OCI-LY3 (cell line): ENCODE measurements around the gene PI16.
"Not testable (repeated sequence)": the region's sequence is repeated elsewhere in the genome, so short reads cannot be mapped to it uniquely, and the experiment has no call there.

ENCODE experiments used
- H2AFZ ChIP-seq: fragments of 200-600, 300-600 bp; shearing (Covaris generic); 2 replicates; pipeline ENCODE4 v1.6.0; 2014; ENCODE audit warnings: antibody characterized with exemption, low read depth, low read length
- H3K27ac ChIP-seq: fragments of 200-600, 300-600 bp; sonication (generic); 2 replicates; pipeline ENCODE4 v1.5.1; 2014; ENCODE audit warnings: mild to moderate bottlenecking, low read length, moderate library complexity, mixed read lengths
- H3K27me3 ChIP-seq: fragments of 200-600, 300-600 bp; sonication (generic); 2 replicates; pipeline ENCODE4 v1.6.1; 2014; ENCODE audit warnings: low read depth, low read length, mixed read lengths
- H3K36me3 ChIP-seq: fragments of 200-600, 300-600 bp; sonication (generic); replicated peaks from 2 replicates; pipeline ENCODE3; 2014; ENCODE audit warnings: low read depth, low read length, mixed read lengths
- H3K4me1 ChIP-seq: fragments of 300-600, 200-600 bp; sonication (generic); 2 replicates; pipeline ENCODE4 v1.6.1; 2014; ENCODE audit warnings: low read length, mixed read lengths
- H3K4me2 ChIP-seq: fragments of 200-600, 300-600 bp; sonication (generic); 2 replicates; pipeline ENCODE4 v1.6.1; 2014; ENCODE audit warnings: low read length, mixed read lengths
- H3K4me3 ChIP-seq: fragments of 300-600, 200-600 bp; sonication (generic); 2 replicates; pipeline ENCODE4 v1.5.1; 2014; ENCODE audit warnings: antibody characterized with exemption, mild to moderate bottlenecking, low read length, moderate library complexity
- H3K79me2 ChIP-seq: fragments of 300-600, 200-600 bp; shearing (Covaris generic); 2 replicates; pipeline ENCODE4 v1.6.1; 2014; ENCODE audit warnings: mild to moderate bottlenecking, low read length, mixed read lengths
- H3K9ac ChIP-seq: fragments of 300-600, 200-600 bp; shearing (Covaris generic); 2 replicates; pipeline ENCODE4 v1.6.0; 2014; ENCODE audit warnings: mild to moderate bottlenecking, low read length, moderate library complexity
- H3K9me3 ChIP-seq: fragments of 200-600, 300-600 bp; shearing (Covaris generic); 2 replicates; pipeline ENCODE4 v1.6.1; 2014; ENCODE audit warnings: low read length, mixed read lengths; ENCODE audit not compliant: insufficient read depth
- H4K20me1 ChIP-seq: fragments of 200-600, 300-600 bp; sonication (generic); 2 replicates; pipeline ENCODE4 v1.6.1; 2016; ENCODE audit warnings: low read length, mixed read lengths; ENCODE audit not compliant: insufficient read depth
- EZH2phosphoT487 ChIP-seq: fragments of 200-600 bp; shearing (Covaris generic); IDR thresholded peaks from 2 replicates; pipeline ENCODE4 v1.6.1; 2018; ENCODE audit warnings: antibody characterized with exemption, mixed run types, low read depth
- TF ChIP-seq, protein P1 (sequence below): fragments of 200-600, 300-600 bp; sonication (generic); IDR thresholded peaks from 2 replicates; pipeline ENCODE4 v1.5.1; 2014; ENCODE audit warnings: antibody characterized with exemption, low read length, low read depth

The PI16 gene

GRCh38 chr6:36934901-36935300, 19.6 kb upstream of the PI16 start:
- no peaks in the 10 kb centered on the region for H3K9me3 ChIP-seq
- no peak overlapping the region for H2AFZ ChIP-seq
- no peaks in the 10 kb centered on the region for H4K20me1 ChIP-seq
- 0 out of 2 replicates have a peak, but pooled peaks cover 4% of the 10 kb centered on the region for H3K27me3 ChIP-seq
- no peaks in the 10 kb centered on the region for H3K36me3 ChIP-seq
- H3K27ac ChIP-seq = no peak overlapping the region
- no peak overlapping the region for H3K9ac ChIP-seq
- no peaks in the 10 kb centered on the region for H3K4me1 ChIP-seq
- no peaks in the 10 kb centered on the region for H3K79me2 ChIP-seq
- H3K4me3 ChIP-seq = no peak overlapping the region
- TF ChIP-seq EZH2phosphoT487 = no peak
- TF ChIP-seq, protein P1, sequence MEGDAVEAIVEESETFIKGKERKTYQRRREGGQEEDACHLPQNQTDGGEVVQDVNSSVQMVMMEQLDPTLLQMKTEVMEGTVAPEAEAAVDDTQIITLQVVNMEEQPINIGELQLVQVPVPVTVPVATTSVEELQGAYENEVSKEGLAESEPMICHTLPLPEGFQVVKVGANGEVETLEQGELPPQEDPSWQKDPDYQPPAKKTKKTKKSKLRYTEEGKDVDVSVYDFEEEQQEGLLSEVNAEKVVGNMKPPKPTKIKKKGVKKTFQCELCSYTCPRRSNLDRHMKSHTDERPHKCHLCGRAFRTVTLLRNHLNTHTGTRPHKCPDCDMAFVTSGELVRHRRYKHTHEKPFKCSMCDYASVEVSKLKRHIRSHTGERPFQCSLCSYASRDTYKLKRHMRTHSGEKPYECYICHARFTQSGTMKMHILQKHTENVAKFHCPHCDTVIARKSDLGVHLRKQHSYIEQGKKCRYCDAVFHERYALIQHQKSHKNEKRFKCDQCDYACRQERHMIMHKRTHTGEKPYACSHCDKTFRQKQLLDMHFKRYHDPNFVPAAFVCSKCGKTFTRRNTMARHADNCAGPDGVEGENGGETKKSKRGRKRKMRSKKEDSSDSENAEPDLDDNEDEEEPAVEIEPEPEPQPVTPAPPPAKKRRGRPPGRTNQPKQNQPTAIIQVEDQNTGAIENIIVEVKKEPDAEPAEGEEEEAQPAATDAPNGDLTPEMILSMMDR = no peak
- no peak overlapping the region for H3K4me2 ChIP-seq

GRCh38 chr6:36936824-36937223, 17.7 kb upstream of the PI16 start:
- Histone ChIP-seq H3K27ac (no peak overlapping the region), H4K20me1 (no peaks in the 10 kb centered on the region), H3K79me2 (no peaks in the 10 kb centered on the region), H3K36me3 (no peaks in the 10 kb centered on the region), H3K4me3 (no peak overlapping the region), H3K9me3 (no peaks in the 10 kb centered on the region), H2AFZ (no peak overlapping the region), H3K4me2 (no peak overlapping the region), H3K27me3 (0 out of 2 replicates have a peak, but pooled peaks cover 4% of the 10 kb centered on the region), H3K9ac (no peak overlapping the region), H3K4me1 (no peaks in the 10 kb centered on the region)
- TF ChIP-seq EZH2phosphoT487 = no peak
- TF ChIP-seq, protein P1 = no peak

DNA sequence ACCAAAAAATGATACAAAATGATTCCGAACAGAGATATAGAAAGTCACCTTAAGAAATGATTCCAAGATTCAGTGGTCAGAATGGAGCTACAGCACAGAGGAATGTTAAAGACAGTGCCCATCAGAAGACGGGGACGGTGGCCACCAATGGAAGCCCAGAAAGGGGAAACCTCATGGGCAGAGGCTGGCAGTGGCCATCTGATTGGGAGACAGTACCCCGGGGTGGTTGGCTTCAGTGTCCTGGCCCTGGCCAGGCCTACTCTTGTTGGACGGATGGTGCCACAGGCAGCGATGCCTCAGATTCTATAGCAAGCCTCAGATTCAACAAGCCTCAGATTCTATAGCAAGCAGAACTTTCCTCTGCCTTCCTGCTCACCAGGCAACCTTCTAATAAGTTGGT, 16.6 kb upstream of the PI16 start:
- Histone ChIP-seq H3K4me2 (no peak overlapping the region), H3K27ac (no peak overlapping the region), H2AFZ (no peak overlapping the region), H3K9me3 (no peaks in the 10 kb centered on the region), H4K20me1 (no peaks in the 10 kb centered on the region), H3K4me3 (no peak overlapping the region), H3K4me1 (no peaks in the 10 kb centered on the region), H3K79me2 (no peaks in the 10 kb centered on the region), H3K9ac (no peak overlapping the region), H3K27me3 (0 out of 2 replicates have a peak, but pooled peaks cover 4% of the 10 kb centered on the region), H3K36me3 (no peaks in the 10 kb centered on the region)
- TF ChIP-seq EZH2phosphoT487 = no peak
- TF ChIP-seq, protein P1 = no peak

DNA sequence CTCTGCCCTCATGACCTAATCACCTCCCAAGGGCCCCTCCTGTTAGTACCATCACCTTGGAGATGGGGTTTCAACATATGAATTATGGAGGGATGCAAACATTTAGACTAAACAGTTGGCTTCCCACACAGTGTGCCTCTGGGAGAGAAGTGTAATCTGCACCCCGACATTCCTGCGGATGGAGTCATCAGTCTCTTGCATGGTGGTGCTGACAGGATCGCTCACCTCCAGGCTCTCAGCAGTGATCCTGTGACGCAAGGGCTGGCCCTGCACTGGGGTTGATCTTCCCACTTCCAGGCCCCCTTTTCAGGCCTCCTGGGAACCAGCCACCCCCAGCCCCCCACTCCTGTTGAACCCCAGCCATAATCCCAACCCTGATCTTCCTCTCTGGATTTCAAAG, 16.0 kb upstream of the PI16 start:
- H3K79me2 ChIP-seq = no peaks in the 10 kb centered on the region
- no peaks in the 10 kb centered on the region for H3K36me3 ChIP-seq
- no peak overlapping the region for H3K27ac ChIP-seq
- H3K9me3 ChIP-seq = no peaks in the 10 kb centered on the region
- no peaks in the 10 kb centered on the region for H4K20me1 ChIP-seq
- H3K9ac ChIP-seq = no peak overlapping the region
- 0 out of 2 replicates have a peak, but pooled peaks cover 4% of the 10 kb centered on the region for H3K27me3 ChIP-seq
- no peak overlapping the region for H3K4me3 ChIP-seq
- no peak overlapping the region for H2AFZ ChIP-seq
- no peak for TF ChIP-seq EZH2phosphoT487
- TF ChIP-seq, protein P1 = no peak
- H3K4me1 ChIP-seq = no peaks in the 10 kb centered on the region
- H3K4me2 ChIP-seq = no peak overlapping the region

DNA sequence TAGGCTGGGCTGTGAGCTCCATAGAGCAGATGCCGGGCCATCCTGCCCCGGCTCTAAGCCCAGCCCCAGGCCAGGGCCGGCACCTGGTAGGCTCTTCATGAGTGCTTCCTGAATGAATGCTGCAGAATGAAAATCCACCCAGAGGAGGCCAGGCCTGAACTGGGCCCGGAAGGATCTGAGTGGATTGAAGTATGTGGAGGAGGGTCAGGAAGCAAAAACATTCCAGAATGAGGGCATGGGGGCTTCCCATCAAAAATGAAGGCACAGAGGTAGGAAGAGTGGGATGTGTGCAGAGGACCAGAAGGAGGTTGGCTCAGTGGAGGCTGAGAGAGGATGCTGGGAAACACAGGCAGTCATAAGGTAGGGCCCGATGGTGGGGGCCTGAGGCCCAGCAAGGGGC, 15.5 kb upstream of the PI16 start:
- not testable (repeated sequence) for H4K20me1 ChIP-seq, H3K4me2 ChIP-seq, H3K4me3 ChIP-seq, H2AFZ ChIP-seq, H3K36me3 ChIP-seq, H3K9me3 ChIP-seq, H3K27ac ChIP-seq, H3K9ac ChIP-seq, H3K27me3 ChIP-seq, H3K4me1 ChIP-seq, H3K79me2 ChIP-seq
